Mesothelial cell of epicardium (in vitro differentiated cells): Measurements from ENCODE around the gene F9. TPM values are rescaled to one million over a fixed set of nuclear protein-coding genes. Genes with fewer than 3 reads are reported as not detected.
"Not testable (repeated sequence)": the region's sequence is repeated elsewhere in the genome, so short reads cannot be mapped to it uniquely, and the experiment has no call there.

ENCODE experiments used
- DNase-seq, 2 experiments: peaks; one replicate each; pipeline ENCODE4 v3.0.0; 2021; ENCODE audit warnings: low spot score in 2 of 2; ENCODE audit not compliant: unreplicated experiment in 2 of 2
- H3K27ac Mint-ChIP-seq: 2 replicates; pipeline ENCODE4 v1.8.0; 2021; ENCODE audit warnings: mixed read lengths
- H3K27me3 Mint-ChIP-seq: 2 replicates; pipeline ENCODE4 v1.8.0; 2021; ENCODE audit warnings: low read depth, mixed read lengths
- H3K36me3 Mint-ChIP-seq: 2 replicates; pipeline ENCODE4 v1.8.0; 2021; ENCODE audit warnings: mixed read lengths
- H3K4me1 Mint-ChIP-seq: 2 replicates; pipeline ENCODE4 v1.8.0; 2021; ENCODE audit warnings: mixed read lengths
- H3K4me3 Mint-ChIP-seq: 2 replicates; pipeline ENCODE4 v1.8.0; 2021; ENCODE audit warnings: mild to moderate bottlenecking, moderate library complexity, mixed read lengths
- H3K9me3 Mint-ChIP-seq: 2 replicates; pipeline ENCODE4 v1.8.0; 2021; ENCODE audit warnings: mixed read lengths
- total RNA-seq: library from RNA; stranded (reverse); gene quantifications from 3 replicates; pipeline ENCODE4 v1.2.1, GENCODE V29; 2021
- TF ChIP-seq, protein P1 (sequence below): fragments of 200-600 bp; sonication (generic); IDR thresholded peaks from one replicate; pipeline ENCODE4 v1.5.0; 2021; ENCODE audit warnings: antibody characterized with exemption; ENCODE audit not compliant: unreplicated experiment

Gene F9
- total RNA-seq, 1 donor from 2014 or later = not detected

DNA sequence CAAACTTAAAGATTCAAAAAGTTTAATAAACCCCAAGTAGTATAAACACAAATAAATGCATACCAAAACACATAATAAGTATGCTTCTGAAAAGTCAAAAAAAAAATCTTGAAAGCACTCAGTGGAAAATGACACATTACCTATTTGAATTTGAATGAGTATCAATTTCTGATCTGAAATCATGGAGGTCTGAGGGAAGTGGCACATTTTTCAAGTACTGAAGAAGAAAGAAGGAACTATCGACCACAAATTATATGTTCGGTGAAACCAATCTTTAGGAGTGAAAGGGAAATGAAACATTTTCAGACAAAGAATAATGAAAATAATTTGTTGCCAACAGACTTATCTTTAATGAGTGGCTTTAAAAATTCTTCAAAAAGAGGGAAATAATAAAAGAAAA, 12.1 kb upstream of the F9 start:
- Mint-ChIP-seq H3K27ac (no peak overlapping the region), H3K4me1 (peaks cover 2% of the 10 kb centered on the region), H3K9me3 (peaks cover 66% of the 10 kb centered on the region), H3K4me3 (no peak overlapping the region), H3K27me3 (no peaks in the 10 kb centered on the region), H3K36me3 (no peaks in the 10 kb centered on the region)
- DNase-seq = no peak
- TF ChIP-seq, protein P1, sequence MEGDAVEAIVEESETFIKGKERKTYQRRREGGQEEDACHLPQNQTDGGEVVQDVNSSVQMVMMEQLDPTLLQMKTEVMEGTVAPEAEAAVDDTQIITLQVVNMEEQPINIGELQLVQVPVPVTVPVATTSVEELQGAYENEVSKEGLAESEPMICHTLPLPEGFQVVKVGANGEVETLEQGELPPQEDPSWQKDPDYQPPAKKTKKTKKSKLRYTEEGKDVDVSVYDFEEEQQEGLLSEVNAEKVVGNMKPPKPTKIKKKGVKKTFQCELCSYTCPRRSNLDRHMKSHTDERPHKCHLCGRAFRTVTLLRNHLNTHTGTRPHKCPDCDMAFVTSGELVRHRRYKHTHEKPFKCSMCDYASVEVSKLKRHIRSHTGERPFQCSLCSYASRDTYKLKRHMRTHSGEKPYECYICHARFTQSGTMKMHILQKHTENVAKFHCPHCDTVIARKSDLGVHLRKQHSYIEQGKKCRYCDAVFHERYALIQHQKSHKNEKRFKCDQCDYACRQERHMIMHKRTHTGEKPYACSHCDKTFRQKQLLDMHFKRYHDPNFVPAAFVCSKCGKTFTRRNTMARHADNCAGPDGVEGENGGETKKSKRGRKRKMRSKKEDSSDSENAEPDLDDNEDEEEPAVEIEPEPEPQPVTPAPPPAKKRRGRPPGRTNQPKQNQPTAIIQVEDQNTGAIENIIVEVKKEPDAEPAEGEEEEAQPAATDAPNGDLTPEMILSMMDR = no peak

DNA sequence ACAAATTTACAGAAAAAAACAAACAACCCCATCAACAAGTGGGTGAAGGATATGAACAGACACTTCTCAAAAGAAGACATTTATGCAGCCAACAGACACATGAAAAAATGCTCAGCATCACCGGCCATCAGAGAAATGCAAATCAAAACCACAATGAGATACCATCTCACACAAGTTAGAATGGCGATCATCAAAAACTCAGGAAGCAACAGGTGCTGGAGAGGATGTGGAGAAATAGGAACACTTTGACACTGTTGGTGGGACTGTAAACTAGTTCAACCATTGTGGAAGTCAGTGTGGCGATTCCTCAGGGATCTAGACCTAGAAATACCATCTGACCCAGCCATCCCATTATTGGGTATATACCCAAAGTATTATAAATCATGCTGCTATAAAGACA, 1.7 kb upstream of the F9 start:
- DNase-seq, H3K36me3 Mint-ChIP-seq, H3K27ac Mint-ChIP-seq, H3K4me3 Mint-ChIP-seq, H3K4me1 Mint-ChIP-seq, H3K27me3 Mint-ChIP-seq: not testable (repeated sequence)
- H3K9me3 Mint-ChIP-seq = peaks cover 40% of the 10 kb centered on the region

DNA sequence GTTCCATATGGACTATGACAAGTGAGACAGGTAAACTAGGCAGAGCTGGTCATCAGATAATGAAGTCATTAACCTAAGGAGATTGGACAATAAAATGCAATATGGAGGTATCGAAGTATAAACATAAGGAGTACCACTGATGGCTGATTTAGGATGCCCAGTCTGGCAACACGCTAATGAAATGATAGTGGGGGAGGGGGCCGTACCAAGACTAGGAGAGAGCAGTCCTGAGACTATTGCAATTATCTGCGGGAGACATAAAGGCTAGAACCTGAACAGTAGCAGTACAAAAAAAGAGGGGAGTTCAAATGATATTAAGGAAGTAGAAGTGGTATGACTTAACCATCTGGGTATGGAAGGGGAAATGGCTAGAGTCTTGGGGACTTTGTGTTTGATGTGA, 2.3 kb downstream of the F9 start:
- Mint-ChIP-seq H3K9me3 (peaks cover 27% of the 10 kb centered on the region), H3K27me3 (no peaks in the 10 kb centered on the region), H3K4me3 (no peak overlapping the region), H3K27ac (no peak overlapping the region), H3K36me3 (no peaks in the 10 kb centered on the region), H3K4me1 (no peaks in the 10 kb centered on the region)
- TF ChIP-seq, protein P1 = no peak
- no peak for DNase-seq

DNA sequence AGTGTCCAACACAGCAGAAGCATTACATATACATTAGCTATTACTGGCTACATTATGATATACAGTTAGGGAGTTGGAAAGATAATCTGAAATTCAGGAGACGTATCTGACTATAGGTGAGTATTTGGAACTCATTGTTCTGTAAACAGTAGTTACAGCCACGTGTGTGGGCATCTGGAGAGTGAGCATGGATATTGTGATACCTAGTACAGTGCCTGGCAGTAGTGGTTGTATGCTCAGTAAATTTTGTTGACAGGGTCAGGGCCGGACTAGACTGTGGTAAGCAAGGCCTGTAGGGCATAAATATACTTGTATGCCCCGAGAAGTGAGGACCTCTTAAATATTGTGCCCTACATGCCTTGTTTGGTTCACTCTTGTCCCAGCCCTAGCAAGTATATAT, 2.9 kb downstream of the F9 start:
- DNase-seq = no peak
- no peak overlapping the region for H3K4me3 Mint-ChIP-seq
- peaks cover 27% of the 10 kb centered on the region for H3K9me3 Mint-ChIP-seq
- H3K27ac Mint-ChIP-seq = no peak overlapping the region
- no peaks in the 10 kb centered on the region for H3K36me3 Mint-ChIP-seq
- TF ChIP-seq, protein P1 = no peak
- no peaks in the 10 kb centered on the region for H3K4me1 Mint-ChIP-seq
- H3K27me3 Mint-ChIP-seq = no peaks in the 10 kb centered on the region

DNA sequence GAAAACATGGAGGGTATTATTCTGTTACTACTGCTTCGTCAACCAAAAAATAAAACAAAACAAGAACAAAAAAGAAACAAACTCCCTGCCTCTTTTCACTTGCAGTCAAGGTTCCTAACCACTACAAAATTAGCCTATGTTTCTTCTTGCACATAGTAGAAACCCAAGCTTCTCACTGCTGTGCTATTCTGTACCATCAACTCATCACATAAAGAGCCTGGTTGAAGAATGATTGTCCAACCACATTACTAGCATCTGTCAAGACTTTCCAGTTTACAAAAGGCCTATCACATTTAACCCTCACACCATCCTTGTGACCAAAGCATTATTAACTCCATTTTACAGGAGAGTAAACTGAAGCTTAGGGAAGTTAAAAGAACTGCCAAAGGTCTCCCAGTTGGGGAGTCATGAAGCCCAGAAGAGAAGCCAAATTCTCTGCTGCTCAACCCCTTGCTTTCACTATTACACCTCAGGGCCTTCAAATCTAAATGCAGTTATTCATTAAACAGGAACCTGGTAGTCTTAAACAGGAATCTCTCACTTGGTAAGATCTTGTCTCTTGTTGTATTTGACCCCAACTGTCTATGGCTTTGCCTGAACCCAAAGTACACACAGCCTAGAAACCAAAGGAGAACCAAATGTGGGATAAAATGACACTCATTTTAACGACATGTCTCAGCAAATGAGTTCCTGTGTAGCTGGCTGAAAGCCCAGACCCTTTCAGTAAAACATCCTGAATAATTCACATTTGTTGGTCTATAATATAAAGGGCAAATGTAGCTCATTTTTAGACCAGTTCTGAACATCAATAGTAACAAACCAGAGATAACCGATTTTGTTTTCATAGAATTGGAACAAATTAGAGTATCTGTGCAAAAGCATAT, 8.6 kb downstream of the F9 start:
- no peaks in the 10 kb centered on the region for H3K36me3 Mint-ChIP-seq
- peaks cover 4% of the 10 kb centered on the region for H3K4me1 Mint-ChIP-seq
- H3K9me3 Mint-ChIP-seq = peaks cover 13% of the 10 kb centered on the region
- peaks cover 2% of the 10 kb centered on the region for H3K27me3 Mint-ChIP-seq
- no peak for DNase-seq
- TF ChIP-seq, protein P1 = no peak
- no peak overlapping the region for H3K4me3 Mint-ChIP-seq
- no peak overlapping the region for H3K27ac Mint-ChIP-seq

DNA sequence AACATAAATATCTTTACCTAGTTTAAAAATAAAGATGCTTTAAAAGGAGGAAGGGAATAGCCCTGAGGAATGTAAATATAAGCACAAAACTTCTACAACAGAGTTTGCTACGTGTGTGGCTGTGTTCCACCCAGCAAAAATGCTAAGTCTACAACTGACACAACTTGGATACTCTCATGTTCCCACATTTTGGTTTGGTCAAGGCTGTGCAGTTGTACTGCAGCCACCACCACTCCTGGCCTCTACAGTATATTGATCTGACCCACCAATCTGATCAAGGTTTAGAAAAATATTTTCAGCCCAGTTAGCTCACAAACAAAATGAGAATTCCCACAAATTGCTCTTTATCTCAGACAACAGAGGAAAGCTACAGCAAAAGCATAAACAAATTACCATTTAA, 12.1 kb downstream of the F9 start:
- Mint-ChIP-seq H3K27me3 (peaks cover 2% of the 10 kb centered on the region), H3K4me3 (no peak overlapping the region), H3K27ac (no peak overlapping the region), H3K4me1 (peaks cover 4% of the 10 kb centered on the region), H3K9me3 (peaks cover 17% of the 10 kb centered on the region), H3K36me3 (no peaks in the 10 kb centered on the region)
- TF ChIP-seq, protein P1 = no peak
- no peak for DNase-seq
